HG02938 (cell line): Measurements from ENCODE around the gene ZNF738.

Experiments used
- ATAC-seq: cut with Tn5 transposase; IDR thresholded peaks from one replicate; pipeline ENCODE4 v1.9.1; 2021; ENCODE audit warnings: mild to moderate bottlenecking, moderate library complexity; ENCODE audit not compliant: unreplicated experiment

The ZNF738 gene

DNA sequence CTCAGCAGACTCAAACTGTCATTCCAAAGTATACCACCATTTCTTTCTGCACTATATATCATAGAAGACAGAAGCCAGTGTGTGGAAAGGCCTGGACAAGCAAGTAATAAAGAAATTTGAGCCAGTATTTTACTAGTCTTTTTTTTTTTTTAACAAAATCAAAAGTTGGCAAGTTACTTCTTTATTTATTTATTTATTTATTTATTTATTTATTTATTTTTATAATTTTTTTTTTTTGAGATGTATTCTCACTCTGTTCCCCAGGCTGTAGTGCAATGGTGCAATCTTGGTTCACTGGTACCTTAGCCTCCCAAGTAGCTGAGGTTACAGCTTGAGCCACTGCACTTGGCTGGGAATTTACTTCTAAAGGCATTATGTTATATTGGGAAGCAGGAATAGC, 63.4 kb downstream of the ZNF738 start:
- no peak for ATAC-seq

DNA sequence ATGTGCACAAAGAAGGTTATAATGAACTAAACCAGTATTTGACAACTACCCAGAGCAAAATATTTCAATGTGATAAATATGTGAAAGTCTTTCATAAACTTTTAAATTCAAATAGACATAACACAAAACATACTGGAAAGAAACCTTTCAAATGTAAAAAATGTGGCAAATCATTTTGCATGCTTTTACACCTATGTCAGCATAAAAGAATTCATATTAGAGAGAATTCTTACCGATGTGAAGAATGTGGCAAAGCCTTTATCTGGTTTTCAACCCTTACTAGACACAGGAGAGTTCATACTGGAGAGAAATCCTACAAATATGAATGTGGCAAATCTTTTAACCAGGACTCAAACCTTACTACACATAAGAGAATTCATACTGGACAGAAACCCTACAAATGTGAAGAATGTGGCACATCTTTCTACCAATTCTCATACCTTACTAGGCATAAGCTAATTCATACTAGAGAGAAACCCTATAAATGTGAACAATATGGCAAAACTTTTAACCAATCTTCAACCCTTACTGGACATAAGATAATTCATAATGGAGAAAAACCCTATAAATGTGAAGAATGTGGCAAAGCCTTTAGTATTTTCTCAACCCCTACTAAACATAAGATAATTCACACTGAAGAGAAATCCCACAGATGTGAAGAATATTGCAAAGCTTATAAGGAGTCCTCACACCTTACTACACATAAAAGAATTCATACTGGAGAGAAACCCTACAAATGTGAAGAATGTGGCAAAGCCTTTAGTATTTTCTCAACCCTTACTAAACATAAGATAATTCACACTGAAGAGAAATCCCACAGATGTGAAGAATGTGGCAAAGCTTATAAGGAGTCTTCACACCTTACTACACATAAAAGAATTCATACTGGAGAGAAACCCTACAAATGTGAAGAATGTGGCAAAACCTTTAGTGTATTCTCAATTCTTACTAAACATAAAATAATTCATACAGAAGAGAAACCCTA, 64.5 kb downstream of the ZNF738 start:
- ATAC-seq: no peak
